ENCODE measurements around the gene ZDHHC9. TPM values are rescaled to one million over a fixed set of nuclear protein-coding genes. Genes with fewer than 3 reads are reported as not detected.

Gene ZDHHC9
- total RNA-seq, 2 donors from 2014 or later, result 34.5 to 41.6 TPM

DNA sequence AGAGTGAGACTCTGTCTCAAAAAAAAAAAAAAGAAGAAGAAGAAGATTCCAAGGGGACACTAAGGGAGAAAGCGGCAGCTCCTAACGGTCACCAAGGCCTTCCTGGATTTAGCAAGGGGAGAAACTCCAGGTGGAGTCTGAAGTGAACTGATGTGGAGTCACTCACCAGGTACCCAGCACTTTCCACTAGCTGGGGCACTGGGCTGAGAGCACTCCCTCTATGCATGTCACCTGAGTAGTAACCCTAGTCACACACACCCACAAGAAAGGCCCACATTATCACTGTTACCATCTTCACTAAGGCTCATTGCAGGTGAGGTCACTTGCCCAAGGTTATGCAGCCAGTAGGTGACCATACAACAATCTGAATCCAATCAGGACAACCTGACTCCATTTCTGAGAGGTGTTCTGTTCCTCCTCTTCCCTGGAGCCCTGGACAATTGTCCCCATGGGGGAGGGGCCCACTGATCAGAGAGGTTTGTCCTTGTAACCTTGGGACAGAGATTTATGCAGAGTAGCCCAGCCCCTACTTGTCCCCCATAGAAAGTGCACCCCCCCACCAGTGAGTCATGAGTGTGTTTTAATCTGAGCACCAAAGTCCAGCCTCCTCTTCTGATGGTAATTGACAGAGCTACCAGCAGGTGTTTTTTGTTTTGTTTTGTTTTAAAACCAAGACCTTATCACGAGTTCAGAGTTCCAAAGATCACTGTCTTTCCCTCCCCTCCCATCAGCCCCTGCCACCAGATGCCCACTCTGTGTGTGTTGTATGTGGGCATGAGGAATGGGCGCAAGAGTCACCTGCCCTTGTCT lies 69.8 kb downstream of the ZDHHC9 start:
- intact Hi-C loops (cut with DNase I, micrococcal nuclease), result no loop called here
- ATAC-seq (peak; percentile 60), DNase-seq (no peak)

DNA sequence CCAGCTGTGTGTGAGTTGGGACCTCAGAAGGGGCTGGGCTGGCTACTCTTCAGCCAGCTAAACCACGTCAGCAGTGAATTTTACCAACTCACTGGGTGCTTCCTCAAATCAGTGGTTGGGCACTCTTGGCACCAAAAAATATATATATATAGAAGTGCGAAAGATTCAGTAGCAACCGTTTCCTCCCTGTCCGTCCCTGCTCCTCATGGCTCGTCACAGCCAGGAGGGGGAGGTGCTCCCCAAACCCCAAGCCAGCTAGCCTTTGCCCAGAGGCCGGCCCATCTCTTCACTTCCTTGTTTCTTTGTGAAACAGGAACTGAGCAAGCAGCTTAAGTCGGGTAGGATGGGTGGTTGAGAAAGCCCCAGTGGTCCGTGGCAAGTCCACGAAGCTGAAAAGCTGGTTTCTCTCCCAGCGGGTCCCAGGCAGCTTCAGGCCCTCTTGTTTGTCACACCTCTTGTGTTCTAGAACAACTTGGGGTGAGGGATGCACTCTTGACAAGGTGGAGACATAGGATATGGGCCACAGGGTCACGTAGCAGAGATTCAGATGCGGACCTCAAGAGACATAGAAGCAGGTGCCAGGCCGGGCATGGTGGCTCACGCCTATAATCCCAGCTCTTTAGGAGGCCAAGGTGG lies 70.8 kb downstream of the ZDHHC9 start:
- intact Hi-C loops (cut with DNase I, micrococcal nuclease), result no loop called here
- ATAC-seq (peak; percentile 80), DNase-seq (peak; percentile 77 to 88)

DNA sequence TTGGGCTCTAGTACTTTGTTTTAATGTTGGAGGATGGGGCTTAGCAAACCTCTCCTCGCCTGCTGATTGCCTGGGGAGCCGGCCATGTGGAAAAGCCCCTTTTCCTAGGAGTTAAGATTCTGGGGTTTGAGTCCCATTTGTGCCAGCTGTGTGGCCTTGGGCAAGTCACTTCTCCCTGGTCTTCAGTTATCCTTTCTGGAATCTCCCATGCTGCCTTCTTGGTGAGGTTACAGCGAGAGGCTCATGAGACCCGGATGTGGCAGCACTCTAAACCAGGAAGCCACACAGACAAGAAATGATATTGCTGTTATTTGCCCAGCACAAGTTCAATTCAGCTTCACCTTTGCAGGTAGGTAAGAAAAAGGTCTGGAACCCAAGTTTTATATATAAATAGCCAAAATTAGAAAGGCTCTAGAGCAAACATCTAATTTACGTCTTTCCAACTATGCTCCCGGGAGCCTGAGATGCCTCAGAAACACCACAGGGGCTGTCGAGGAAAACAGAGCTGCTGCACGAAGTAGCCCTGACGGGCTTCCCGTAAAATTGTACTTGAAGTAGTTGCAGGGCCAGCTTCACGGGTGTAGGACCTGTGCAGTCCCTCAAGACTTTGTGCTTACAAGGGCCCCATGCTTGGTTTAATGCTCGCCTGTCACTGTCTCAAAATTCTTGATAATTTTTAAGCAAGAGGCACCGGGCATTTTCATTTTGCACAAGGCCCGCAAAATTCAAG lies 72.3 kb downstream of the ZDHHC9 start:
- no peak for DNase-seq
- ATAC-seq, result no peak
- intact Hi-C loops (cut with DNase I, micrococcal nuclease), result no loop called here

DNA sequence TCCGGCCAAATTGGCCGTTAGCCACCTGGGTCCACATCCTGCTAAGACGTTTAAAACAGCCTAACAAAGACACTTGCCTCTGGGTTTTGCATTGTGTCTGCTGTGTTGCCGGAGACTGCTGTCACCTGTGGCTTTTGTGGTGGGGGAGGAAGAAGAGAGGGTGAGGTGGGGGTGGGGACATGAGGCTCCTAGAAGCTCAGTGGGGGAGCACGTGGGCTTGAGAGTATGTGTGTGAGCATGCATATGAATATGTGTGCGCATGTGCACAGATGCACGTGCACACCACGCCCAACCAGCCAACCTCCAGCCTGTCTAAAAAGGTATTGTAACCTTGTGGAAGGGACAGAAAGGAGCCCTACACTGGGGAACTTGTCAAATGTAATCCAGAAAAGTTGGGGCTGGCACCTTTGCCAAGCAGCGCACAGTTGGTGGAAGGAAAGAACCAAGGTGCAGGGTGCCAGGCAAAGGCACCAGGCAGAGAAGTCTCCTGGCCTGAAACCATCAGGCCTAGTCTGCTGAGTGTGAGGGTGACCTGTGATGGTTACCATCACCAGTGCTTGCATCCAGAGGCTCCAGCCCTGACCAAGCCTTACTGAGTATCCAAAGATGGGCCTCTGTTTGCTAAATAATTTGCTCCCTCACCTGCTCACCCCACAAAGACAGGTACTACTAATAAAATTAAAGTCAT lies 74.1 kb downstream of the ZDHHC9 start:
- ATAC-seq (peak; percentile 6), DNase-seq (peak; percentile 43 to 47)
- intact Hi-C loops (cut with DNase I, micrococcal nuclease), result no loop called here

DNA sequence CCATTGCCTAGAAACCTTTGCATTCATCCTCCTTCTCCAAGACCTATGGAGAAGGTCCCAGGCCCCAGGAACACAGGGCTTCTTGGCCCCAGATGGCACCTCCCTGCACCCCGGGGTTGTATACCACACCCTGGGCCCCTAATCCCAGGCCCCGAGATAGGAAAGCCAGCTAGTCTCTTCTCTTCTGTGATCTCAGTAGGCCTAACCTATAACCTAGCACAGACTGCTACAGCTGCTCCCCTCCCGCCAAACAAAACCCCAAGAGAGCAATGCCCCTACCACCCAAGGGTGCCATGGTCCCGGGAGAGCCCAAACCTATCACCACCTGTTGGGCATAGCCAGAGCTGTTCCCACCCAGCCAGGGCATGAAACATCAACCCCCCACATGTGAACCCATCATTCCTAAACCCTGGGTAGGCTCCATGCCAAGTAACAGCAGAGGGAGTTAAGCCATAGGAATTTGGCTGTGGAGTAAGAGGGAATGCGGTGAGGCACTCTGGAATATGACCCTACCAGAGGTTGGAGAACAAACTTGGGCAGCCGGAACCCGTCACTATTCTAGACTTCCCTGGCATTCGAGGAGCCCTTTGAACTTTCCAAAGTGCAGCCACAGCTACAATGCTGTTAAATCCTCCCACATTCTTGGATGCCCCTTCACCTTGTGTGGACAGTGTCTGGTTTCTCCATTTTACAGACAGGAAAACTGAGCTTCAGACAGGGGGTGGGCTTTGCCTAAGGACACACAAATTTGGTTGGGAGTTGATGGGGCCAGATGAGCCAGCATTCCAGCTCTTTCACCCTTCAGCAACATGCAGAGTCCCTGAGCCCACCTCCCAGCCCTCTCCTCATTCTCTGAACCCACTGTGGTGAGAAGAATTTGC lies 74.9 kb downstream of the ZDHHC9 start:
- intact Hi-C loops (cut with DNase I, micrococcal nuclease), result no loop called here
- DNase-seq (no peak), ATAC-seq (no peak)

DNA sequence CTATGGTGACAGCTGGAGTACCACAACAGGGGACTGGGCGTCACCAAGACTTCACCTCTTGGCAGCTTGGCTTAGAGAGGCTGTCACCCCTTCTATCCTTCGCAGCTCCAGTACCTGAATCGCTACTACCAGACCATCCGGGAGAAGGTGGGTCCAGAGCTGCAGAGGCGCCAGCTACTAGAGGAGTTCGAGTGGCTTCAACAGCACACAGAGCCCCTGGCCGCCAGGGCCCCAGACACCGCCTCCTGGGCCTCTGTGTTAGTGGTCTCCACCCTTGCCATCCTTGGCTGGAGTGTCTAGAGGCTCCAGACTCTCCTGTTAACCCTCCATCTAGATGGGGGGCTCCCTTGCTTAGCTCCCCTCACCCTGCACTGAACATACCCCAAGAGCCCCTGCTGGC lies 75.5 kb downstream of the ZDHHC9 start:
- DNase-seq, result no peak

DNA sequence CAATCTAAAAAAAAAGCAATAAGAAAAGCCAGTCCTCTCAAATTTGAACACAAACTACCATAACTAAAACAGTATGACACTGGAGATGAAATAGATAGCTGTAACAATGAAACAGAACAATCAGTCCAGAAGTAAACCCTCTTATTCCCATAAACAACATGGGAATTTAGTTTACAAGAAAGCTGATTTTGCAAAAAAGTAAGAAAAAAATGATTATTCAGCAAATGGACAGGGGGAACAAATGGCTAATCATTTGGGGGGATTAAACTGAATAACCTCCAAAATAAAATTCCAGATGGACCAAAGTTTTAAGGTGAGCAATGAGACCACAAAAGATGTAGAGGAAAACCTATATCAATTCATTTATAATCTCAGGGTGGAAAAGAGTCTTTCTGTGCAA lies 80.0 kb downstream of the ZDHHC9 start:
- intact Hi-C loops (cut with DNase I, micrococcal nuclease), result no loop called here
- DNase-seq (no peak), ATAC-seq (no peak)

More for the DNA sequence above, 75.5 kb downstream of the ZDHHC9 start:
- no peak for ATAC-seq
- intact Hi-C loops (cut with DNase I, micrococcal nuclease), result no loop called here

DNA sequence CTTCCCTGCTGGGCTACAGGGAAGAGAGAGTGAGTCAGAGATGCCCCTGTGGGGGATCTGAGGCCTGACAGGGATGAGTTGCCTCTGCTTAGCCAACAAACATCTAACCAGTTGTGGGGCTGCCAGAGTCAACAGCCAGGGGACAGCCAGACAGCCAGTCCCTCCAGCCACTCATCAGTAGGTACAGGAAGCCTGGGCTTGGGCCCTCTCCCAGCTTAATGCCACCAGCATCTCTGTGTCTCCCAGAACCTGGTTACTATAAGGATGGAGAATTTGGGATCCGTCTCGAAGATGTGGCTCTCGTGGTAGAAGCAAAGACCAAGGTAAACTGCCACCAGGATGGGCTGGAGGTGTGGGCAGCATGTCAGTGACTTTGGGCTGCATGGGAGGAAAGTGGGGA lies 81.2 kb downstream of the ZDHHC9 start:
- no peak for ATAC-seq

DNA sequence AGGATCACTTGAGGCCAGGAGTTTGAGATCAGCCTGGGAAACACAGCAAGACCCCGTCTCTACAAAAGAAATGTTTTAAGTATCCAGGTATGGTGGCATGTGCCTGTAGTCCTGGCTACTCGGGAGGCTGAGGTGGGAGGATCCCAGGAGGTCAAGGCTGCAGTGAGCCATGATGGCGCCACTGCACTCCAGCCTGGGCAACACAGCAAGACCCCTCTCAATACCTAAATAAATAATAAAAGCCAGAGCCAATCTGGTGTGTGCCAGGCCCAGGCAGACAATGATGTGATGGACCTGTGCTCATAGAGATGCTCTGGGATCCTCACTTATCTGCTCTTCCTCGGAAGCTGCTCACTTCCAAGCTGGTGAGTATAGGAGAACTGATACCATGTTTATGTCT lies 82.1 kb downstream of the ZDHHC9 start:
- DNase-seq, result no peak
- intact Hi-C loops (cut with DNase I, micrococcal nuclease), result no loop called here
- ATAC-seq, result no peak

More for the DNA sequence above, 81.2 kb downstream of the ZDHHC9 start:
- intact Hi-C loops (cut with DNase I, micrococcal nuclease), result no loop called here
- no peak for DNase-seq

DNA sequence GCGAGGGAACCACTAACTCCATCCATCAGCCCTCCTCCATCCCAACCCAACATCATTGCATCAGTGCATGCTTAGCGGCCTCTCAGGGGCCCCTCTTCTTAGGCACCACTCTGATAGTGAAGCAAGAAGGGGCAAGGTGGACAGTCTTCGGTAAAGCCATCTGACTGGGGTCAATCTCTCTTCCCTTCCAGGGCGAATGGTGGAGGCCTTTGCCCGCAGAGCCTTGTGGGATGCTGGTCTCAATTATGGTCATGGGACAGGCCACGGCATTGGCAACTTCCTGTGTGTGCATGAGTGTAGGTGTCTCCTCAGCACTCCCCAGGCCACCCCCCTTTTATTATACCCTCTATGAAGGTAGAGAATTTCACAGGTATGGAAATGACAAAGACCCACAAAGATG lies 82.7 kb downstream of the ZDHHC9 start:
- intact Hi-C loops (cut with DNase I, micrococcal nuclease), result no loop called here
- DNase-seq, result no peak
- ATAC-seq, result no peak

DNA sequence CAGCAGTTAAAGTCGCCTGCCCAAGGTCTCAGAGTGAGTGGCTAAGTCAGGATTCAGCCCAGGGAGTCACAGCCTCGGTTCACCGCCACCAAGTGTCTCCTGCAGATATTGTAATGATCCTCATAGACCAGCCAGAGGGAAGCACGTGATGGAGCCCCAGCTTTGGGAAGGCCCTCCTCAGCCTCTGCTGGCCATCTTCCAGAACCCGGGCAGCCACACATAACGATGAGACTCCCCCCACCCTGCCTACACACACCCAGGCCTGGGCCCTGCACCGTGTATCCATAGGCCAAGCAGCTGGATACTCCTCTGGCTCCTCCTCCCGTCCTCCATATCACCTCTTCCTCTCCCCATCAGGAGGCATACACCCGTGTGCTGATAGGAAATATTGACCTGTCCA lies 83.5 kb downstream of the ZDHHC9 start:
- intact Hi-C loops (cut with DNase I, micrococcal nuclease), result no loop called here
- ATAC-seq, result no peak
- no peak for DNase-seq

DNA sequence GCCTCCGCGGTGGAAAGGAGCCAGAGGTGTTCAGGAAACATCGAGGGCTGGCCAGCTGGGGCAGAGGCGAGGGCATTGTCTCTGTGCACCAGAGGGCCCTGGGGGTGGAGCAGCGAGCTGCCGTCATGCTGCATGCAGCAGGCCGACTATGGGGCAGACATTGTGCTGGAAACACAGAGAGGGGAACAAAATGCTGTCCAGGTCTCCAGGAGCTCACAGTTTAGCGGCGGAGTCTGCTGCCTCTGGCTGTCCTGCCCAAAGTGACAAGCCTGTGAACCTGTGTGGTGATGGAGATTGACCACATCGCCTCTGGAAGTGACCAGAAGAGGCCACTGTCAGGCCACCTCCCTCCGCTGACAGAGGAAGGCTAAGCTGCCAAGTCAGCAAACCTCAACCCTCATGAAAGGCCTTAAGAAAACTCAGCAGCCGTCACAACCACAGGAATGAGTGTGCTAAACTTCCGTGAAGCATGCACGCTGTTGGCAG lies 84.1 kb downstream of the ZDHHC9 start:
- ATAC-seq (peak; percentile 26), DNase-seq (no peak)
- intact Hi-C loops (cut with DNase I, micrococcal nuclease), result no loop called here

DNA sequence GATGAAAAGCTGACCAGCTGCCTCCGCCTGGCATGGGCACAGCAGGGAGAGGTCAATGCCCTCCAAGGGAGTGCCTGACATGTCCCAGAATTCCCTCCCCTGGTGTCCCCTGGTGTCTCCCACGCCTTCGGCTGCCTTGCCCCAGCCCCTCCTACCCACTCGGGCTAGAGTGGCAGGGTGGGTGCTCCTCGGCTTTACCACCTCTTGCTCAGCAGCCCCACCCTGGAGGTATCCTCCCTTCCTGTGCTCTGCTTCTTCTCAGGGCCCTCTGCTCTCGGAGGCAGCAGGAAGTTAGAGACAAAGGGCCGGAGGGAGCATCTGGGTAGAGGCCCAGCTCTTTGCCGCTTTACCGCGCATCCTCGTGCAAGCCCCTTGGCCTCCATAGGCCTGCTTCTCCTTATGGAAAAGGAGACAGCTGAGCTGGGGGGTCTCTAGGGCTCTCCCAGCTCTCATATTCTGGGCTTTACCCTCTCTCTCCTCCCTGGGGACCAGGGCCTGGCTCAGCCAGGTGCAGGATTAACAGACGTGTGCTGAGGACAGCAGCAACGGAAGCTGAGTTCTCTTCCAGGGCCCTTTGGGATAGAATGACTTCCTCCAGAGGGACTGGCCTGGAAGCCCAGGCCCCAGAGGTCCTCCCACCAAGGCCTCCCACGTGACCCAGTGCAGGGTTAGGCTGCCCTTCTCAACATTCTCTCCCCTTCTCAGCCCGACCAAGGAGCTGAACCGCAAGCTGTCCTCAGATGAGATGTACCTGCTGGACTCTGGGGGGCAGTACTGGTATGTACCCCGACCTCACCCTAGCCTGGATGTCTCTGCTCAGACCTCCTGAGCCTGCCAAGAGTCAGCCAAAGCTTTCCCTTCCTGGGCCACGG lies 87.7 kb downstream of the ZDHHC9 start:
- ATAC-seq, result peak; percentile 16
- intact Hi-C loops (cut with DNase I, micrococcal nuclease), result no loop called here
- DNase-seq, result no peak

DNA sequence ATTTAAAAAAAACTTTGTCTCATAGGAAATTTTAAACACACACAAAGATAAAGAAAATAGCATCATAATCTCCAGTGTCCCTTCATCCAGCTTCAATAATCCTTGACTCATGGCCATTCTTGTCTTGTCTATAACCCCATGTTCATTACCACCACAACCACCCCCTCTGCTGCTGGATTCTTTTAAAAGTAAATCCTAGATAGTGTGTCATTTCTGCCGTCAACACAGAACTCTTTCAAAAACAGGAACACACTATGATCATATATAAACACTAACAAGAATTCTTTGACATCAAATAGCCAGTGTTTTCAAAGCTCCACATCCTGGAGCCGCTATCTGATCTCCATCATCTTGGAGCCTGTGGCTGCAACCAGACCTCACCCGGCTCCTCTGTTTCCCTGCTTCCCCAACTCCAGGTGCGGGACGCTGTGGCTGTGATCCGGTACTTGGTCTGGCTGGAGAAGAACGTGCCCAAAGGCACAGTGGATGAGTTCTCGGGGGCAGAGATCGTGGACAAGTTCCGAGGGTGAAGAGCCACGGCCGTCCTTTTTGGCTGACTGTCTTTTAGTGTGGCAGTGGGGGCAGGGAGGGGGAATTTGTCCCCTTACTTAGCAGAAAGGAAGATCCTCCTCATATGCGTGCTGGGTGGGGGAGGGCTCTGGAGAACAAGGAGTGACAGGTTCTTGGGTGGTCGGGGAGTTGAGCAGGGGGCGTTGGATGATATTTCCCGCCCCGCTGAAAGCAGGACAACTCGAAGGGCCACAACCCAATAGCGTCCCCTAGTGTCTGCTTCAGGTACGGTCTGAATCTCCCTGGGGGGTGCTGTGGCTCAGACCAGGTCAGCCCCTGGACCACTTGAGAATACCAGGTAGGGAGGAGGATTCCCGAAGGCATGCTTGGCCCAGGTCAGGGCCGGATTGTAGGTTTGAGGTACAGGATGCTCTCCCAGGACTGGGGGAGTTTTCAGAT lies 89.3 kb downstream of the ZDHHC9 start:
- intact Hi-C loops (cut with DNase I, micrococcal nuclease), result no loop called here
- no peak for ATAC-seq
- no peak for DNase-seq

Data from left colon (tissue), 2 donors.